ENCODE measurements around the gene HDAC11. TPM values are rescaled to one million over a fixed set of nuclear protein-coding genes. Genes with fewer than 3 reads are reported as not detected.

HDAC11 gene
- total and polyA plus RNA-seq, 2 of the 13 experiments (the other 11 are each of a cell fraction or from before 2014, with no cell fraction given), result 13.7 to 33.1 TPM

- TF ChIP-seq PLSCR1 (CRISPR knock-in tag; IDR thresholded peaks at IDR 0.05; ENCODE audit: borderline replicate concordance) (no peak), TFAP4 (IDR thresholded peaks at IDR 0.05; ENCODE audit: borderline replicate concordance, low read depth) (peak; percentile 61; the same call in 1 of the 2 replicates), PHF21A (CRISPR knock-in tag; IDR thresholded peaks at IDR 0.05) (peak; percentile 100), NFRKB (IDR thresholded peaks at IDR 0.05) (no peak), RERE (CRISPR knock-in tag; IDR thresholded peaks at IDR 0.05; ENCODE audit: low read depth) (peak; percentile 53; the same call in 1 of the 2 replicates), KLF11 (CRISPR knock-in tag; IDR thresholded peaks at IDR 0.05) (peak; percentile 40; the same call in 1 of the 2 replicates), ATF4 (CRISPR knock-in tag; IDR thresholded peaks at IDR 0.05) (no peak), ZNF883 (CRISPR knock-in tag; IDR thresholded peaks at IDR 0.05; ENCODE audit: not compliant biosample characterization) (no peak), ZNF777 (CRISPR knock-in tag; IDR thresholded peaks at IDR 0.05) (no peak), KDM3A (CRISPR knock-in tag; IDR thresholded peaks at IDR 0.05; ENCODE audit: low read depth) (no peak), MED1 (CRISPR knock-in tag; IDR thresholded peaks at IDR 0.05) (peak; percentile 97), ZNF235 (CRISPR knock-in tag; IDR thresholded peaks at IDR 0.05; ENCODE audit: borderline replicate concordance) (no peak), ZNF746 (CRISPR knock-in tag; IDR thresholded peaks at IDR 0.05) (no peak), ZNF496 (CRISPR knock-in tag; IDR thresholded peaks at IDR 0.05; ENCODE audit: insufficient replicate concordance) (no peak), KLF15 (CRISPR knock-in tag; IDR thresholded peaks at IDR 0.05; ENCODE audit: borderline replicate concordance) (no peak), ZNF776 (CRISPR knock-in tag; IDR thresholded peaks at IDR 0.05) (no peak), ZBTB8A (CRISPR knock-in tag; IDR thresholded peaks at IDR 0.05; ENCODE audit: borderline replicate concordance, low read depth) (no peak), ZNF761 (CRISPR knock-in tag; conservative IDR thresholded peaks at IDR 0.05) (0 out of 2 replicates have a peak, but pooled peaks have one; percentile 34), HMGA1 (CRISPR knock-in tag; conservative IDR thresholded peaks at IDR 0.05) (no peak), ETV5 (CRISPR knock-in tag; IDR thresholded peaks at IDR 0.05; ENCODE audit: borderline replicate concordance) (peak; percentile 90), FOXK1 (CRISPR knock-in tag; IDR thresholded peaks at IDR 0.05; ENCODE audit: borderline replicate concordance, low read depth) (peak; percentile 91), NFYB (CRISPR knock-in tag; IDR thresholded peaks at IDR 0.05) (no peak), KAT2B (IDR thresholded peaks at IDR 0.05; ENCODE audit: borderline replicate concordance, low read depth, low read length) (no peak)
These were observed 4.1 kb upstream of the HDAC11 start (continued) for GRCh38 chr3:13475871-13476590.

Data from HepG2 (cell line).